DND-41 (cell line): ENCODE results near the gene CDC25A.

Experiments used
- EZH2 ChIP-seq: IDR thresholded peaks from 3 replicates; pipeline ENCODE4 v1.6.1; 2012; ENCODE audit warnings: borderline replicate concordance, low read depth, mild to moderate bottlenecking, moderate library complexity, low read length, inconsistent platforms; ENCODE audit not compliant: severe bottlenecking
- TF ChIP-seq, protein P1 (sequence below): IDR thresholded peaks from 2 replicates; pipeline ENCODE4 v1.5.1; 2012; ENCODE audit warnings: borderline replicate concordance, low read length, moderate library complexity, mild to moderate bottlenecking; ENCODE audit not compliant: poor library complexity, severe bottlenecking; ENCODE audit errors: extremely low read depth

DNA sequence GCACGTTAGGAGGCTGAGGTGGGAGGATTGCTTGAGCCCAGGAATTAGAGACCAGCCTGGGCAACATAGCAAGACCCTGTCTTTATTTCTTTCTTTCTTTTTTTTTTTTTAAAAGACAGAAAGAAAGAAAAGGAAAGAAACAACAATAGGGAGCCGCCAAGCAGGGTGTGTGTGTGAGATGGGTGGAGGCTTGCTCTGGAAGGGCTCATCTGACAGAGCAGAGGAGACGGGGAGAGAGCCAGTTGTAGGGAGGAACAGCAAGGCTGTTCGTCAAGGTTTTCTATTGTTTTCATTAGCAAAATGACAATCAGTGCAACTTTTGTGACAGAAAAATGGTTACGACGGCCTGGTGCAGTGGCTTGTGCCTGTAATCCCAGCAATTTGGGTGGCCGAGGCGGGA lies 69.3 kb downstream of the CDC25A start:
- TF ChIP-seq, protein P1, sequence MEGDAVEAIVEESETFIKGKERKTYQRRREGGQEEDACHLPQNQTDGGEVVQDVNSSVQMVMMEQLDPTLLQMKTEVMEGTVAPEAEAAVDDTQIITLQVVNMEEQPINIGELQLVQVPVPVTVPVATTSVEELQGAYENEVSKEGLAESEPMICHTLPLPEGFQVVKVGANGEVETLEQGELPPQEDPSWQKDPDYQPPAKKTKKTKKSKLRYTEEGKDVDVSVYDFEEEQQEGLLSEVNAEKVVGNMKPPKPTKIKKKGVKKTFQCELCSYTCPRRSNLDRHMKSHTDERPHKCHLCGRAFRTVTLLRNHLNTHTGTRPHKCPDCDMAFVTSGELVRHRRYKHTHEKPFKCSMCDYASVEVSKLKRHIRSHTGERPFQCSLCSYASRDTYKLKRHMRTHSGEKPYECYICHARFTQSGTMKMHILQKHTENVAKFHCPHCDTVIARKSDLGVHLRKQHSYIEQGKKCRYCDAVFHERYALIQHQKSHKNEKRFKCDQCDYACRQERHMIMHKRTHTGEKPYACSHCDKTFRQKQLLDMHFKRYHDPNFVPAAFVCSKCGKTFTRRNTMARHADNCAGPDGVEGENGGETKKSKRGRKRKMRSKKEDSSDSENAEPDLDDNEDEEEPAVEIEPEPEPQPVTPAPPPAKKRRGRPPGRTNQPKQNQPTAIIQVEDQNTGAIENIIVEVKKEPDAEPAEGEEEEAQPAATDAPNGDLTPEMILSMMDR: no peak
- TF ChIP-seq EZH2: no peak
